Measurements from ENCODE around the gene GNAI1. TPM values are rescaled to one million over a fixed set of nuclear protein-coding genes. Genes with fewer than 3 reads are reported as not detected.

GNAI1 gene
- total RNA-seq, 2 experiments from 2014 or later = not detected

GRCh38 chr7:80189638-80190037, 55.0 kb downstream of the GNAI1 start:
- no peaks in the 10 kb centered on the region for H3K9me2 ChIP-seq (ENCODE audit: insufficient read depth, low read length)
- H3K36me3 ChIP-seq (ENCODE audit: insufficient read depth, low read length) = no peaks in the 10 kb centered on the region
- H3K79me2 ChIP-seq (ENCODE audit: insufficient read depth, low read depth, low read length) = no peaks in the 10 kb centered on the region
- H3K4me2 ChIP-seq (ENCODE audit: low read length) = no peak overlapping the region
- H3K27ac ChIP-seq (ENCODE audit: low read depth, low read length, poor library complexity, severe bottlenecking) = no peak overlapping the region
- no peak overlapping the region for H2AFZ ChIP-seq (ENCODE audit: low read length)
- H3K4me1 ChIP-seq (ENCODE audit: insufficient read depth, low read length, poor library complexity, severe bottlenecking) = no peaks in the 10 kb centered on the region
- H3K9me3 ChIP-seq (ENCODE audit: low read length) = no peaks in the 10 kb centered on the region
- no TSS peak for BruUV-seq (replicated peaks)
- H4K20me1 ChIP-seq (ENCODE audit: insufficient read depth, low read length) = no peaks in the 10 kb centered on the region
- intact Hi-C loops (cut with micrococcal nuclease; ENCODE audit: unreplicated experiment) = no loop called here
- ChIA-PET CTCF (ENCODE audit: unreplicated experiment) (no interaction called here), POLR2A (interaction anchor here (0.7 kb wide), 1 partner anchor 40 kb away, joined by 4 read pairs; no protein-coding TSS in a partner anchor)
- DNase-seq (ENCODE audit: low spot score) = no peak
- H3K4me3 ChIP-seq (ENCODE audit: low read depth, low read length, poor library complexity, severe bottlenecking) = no peak overlapping the region
- TF ChIP-seq EZH2phosphoT487 (IDR thresholded peaks at IDR 0.05; ENCODE audit: borderline replicate concordance, low read depth, low read length) (no peak), CTCF (conservative IDR thresholded peaks at IDR 0.05; ENCODE audit: low read length) (no peak)

- Histone ChIP-seq H3K4me2 (ENCODE audit: low read length) (no peak overlapping the region), H3K9me2 (ENCODE audit: insufficient read depth, low read length) (no peaks in the 10 kb centered on the region), H3K79me2 (ENCODE audit: insufficient read depth, low read depth, low read length) (no peaks in the 10 kb centered on the region), H3K4me1 (ENCODE audit: insufficient read depth, low read length, poor library complexity, severe bottlenecking) (no peaks in the 10 kb centered on the region), H3K36me3 (ENCODE audit: insufficient read depth, low read length) (no peaks in the 10 kb centered on the region), H3K9me3 (ENCODE audit: low read length) (no peaks in the 10 kb centered on the region), H3K27ac (ENCODE audit: low read depth, low read length, poor library complexity, severe bottlenecking) (no peak overlapping the region), H2AFZ (ENCODE audit: low read length) (no peak overlapping the region), H4K20me1 (ENCODE audit: insufficient read depth, low read length) (no peaks in the 10 kb centered on the region), H3K4me3 (ENCODE audit: low read depth, low read length, poor library complexity, severe bottlenecking) (no peak overlapping the region)
- no peak for TF ChIP-seq EZH2phosphoT487 (IDR thresholded peaks at IDR 0.05; ENCODE audit: borderline replicate concordance, low read depth, low read length)
- no peak for TF ChIP-seq CTCF (conservative IDR thresholded peaks at IDR 0.05; ENCODE audit: low read length)
- CTCF ChIA-PET (ENCODE audit: unreplicated experiment) = no interaction called here
- no peak for DNase-seq (ENCODE audit: low spot score)
- BruUV-seq (replicated peaks) = no TSS peak
- intact Hi-C loops (cut with micrococcal nuclease; ENCODE audit: unreplicated experiment) = no loop called here
- POLR2A ChIA-PET = interaction anchor here (0.5 to 0.7 kb wide), 2 partner anchors 103 to 846 kb away, joined by 3 to 4 read pairs; no protein-coding TSS in a partner anchor
Observed at GRCh38 chr7:80197627-80198026, 63.0 kb downstream of the GNAI1 start.

GRCh38 chr7:80199051-80199450, 64.4 kb downstream of the GNAI1 start:
- CTCF ChIA-PET (ENCODE audit: unreplicated experiment) = no interaction called here
- Histone ChIP-seq H3K4me1 (ENCODE audit: insufficient read depth, low read length, poor library complexity, severe bottlenecking) (no peaks in the 10 kb centered on the region), H3K36me3 (ENCODE audit: insufficient read depth, low read length) (no peaks in the 10 kb centered on the region), H3K79me2 (ENCODE audit: insufficient read depth, low read depth, low read length) (no peaks in the 10 kb centered on the region), H3K4me3 (ENCODE audit: low read depth, low read length, poor library complexity, severe bottlenecking) (no peak overlapping the region), H3K4me2 (ENCODE audit: low read length) (no peak overlapping the region), H2AFZ (ENCODE audit: low read length) (no peak overlapping the region), H3K9me3 (ENCODE audit: low read length) (no peaks in the 10 kb centered on the region), H3K27ac (ENCODE audit: low read depth, low read length, poor library complexity, severe bottlenecking) (no peak overlapping the region), H3K9me2 (ENCODE audit: insufficient read depth, low read length) (no peaks in the 10 kb centered on the region), H4K20me1 (ENCODE audit: insufficient read depth, low read length) (no peaks in the 10 kb centered on the region)
- DNase-seq (ENCODE audit: low spot score) = no peak
- BruUV-seq (replicated peaks) = no TSS peak
- POLR2A ChIA-PET = no interaction called here
- TF ChIP-seq CTCF (conservative IDR thresholded peaks at IDR 0.05; ENCODE audit: low read length) (no peak), EZH2phosphoT487 (IDR thresholded peaks at IDR 0.05; ENCODE audit: borderline replicate concordance, low read depth, low read length) (no peak)
- intact Hi-C loops (cut with micrococcal nuclease; ENCODE audit: unreplicated experiment) = no loop called here

All from OCI-LY7 (cell line).